HG03378 (cell line): ENCODE measurements around the gene AGT.

ENCODE experiments used
- ATAC-seq: cut with Tn5 transposase; IDR thresholded peaks from one replicate; pipeline ENCODE4 v1.9.1; 2021; ENCODE audit warnings: mild to moderate bottlenecking, moderate library complexity; ENCODE audit not compliant: unreplicated experiment

AGT gene

DNA sequence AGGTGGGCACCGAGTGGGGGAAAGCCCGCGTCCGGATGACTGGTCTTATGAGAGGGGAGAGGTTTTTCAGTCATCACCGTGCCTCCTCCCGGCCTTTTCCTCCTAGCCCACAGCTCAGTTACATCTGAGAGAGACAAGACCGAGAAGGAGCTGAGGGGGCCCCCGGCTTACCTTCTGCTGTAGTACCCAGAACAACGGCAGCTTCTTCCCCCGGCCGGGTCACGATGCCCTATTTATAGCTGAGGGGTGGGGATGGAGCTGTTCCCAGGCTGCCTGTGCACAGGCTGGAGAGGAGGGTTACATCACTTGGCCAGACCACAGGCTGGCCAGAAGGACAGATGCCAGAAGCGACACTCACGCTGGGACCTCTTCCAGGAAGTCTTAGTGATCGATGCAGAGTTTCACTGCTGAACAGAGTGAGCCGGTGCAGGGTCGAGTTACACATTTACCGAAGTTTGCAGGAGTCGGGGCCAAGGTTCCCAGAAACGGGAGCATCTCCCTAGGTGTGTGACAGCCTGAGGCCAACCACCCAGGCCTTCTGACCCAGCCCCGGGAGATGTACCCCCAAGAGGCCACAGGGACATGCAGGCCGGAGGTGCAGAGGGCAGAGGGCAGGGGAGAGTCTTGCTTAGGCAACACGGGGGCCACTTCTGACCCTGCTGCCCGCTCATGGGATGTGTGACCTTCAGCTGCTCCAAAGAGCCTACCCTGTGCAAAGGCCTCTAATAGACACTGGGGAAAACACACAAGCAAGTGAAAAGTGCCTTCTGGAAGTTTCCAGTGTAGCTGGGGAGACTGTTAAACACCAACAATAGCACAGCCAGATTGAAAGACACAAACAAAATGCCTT, at the start of gene AGT:
Gene AGT (minus strand): TSS at position 208 of the 850 bp plus-strand sequence. CDS start 3,299 bp downstream, outside the sequence.
- ATAC-seq, result no peak

DNA sequence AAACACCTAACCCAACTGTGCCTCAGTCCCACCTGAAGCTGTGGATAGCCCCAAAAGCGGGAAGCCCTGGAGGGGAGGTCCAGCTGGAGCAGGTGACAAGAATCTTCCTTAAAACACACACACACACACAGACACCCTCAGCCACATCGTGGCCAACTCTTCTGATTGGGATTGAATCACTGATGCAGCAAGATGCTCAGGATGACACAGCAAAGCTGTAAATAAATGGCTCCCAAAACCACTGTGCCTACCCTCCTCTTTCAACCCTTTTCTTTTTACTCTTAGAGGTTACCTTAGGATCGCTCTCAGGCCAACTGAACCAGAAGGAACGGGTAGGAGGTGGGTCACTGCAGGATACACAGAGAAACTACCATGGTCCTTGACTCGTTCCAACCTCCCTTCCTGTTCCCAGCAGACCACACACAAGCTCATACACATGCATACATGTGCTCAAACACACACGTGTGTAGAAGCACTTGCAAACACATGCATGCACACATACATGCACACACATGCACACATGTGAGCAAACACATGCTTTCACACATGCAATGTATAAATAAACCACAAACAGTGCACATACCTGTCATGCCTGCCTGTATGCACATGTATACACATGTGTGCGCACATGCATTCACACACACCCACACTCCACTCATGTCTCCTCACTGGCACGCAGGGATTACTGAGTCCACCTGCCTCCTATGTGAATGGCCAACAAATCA, 47.7 kb upstream of the AGT start:
- ATAC-seq, result no peak

- ATAC-seq, result no peak
These were observed 46.5 kb upstream of the AGT start for GRCh38 chr1:230760360-230760827.

GRCh38 chr1:230759369-230760065, 45.6 kb upstream of the AGT start:
- no peak for ATAC-seq

GRCh38 chr1:230758709-230759368, 44.9 kb upstream of the AGT start:
- ATAC-seq, result no peak

DNA sequence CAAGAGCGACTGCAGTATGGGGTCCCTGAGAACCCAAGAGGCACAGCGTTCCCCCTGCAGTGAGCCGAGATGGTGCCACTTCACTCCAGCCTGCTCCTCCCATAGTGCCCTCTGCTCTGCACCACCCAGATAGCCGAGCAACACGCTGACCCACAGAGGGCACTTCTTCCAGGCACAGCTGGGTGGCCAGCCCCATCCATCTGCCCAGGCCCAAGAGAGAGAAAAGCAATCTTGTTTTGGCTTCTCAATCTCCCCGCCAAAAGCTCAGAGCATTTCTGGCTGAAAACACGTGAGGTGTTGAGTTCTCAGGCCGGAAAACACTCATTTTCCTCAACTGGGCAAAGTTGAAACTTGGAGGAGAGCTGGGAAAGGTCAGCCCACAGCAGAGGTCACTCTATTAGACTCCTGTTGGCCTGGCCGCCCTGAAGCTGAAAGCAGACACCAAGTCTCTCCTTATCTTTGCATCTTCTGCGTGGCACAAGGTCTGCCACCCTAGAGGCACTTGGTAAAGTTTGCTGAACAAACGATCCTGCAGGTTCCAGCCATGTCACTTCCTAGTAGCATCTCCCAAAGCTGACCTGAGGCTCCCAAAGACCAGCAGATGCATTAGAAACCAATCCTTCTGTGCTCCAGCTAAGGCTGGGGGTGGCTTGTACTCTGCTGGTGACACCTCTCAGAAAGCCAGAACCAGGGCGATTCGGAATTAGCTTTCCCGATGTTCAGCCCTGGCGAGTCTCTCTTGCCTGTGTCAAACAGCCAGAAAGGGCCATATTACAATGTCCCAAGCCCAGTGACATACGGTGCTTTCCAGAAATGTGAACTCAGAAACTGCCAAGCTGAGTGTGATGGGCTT, 44.2 kb upstream of the AGT start:
- no peak for ATAC-seq

- no peak for ATAC-seq
These were observed 40.9 kb upstream of the AGT start for GRCh38 chr1:230754796-230755195.

GRCh38 chr1:230753586-230754251, 39.8 kb upstream of the AGT start:
- ATAC-seq, result no peak

DNA sequence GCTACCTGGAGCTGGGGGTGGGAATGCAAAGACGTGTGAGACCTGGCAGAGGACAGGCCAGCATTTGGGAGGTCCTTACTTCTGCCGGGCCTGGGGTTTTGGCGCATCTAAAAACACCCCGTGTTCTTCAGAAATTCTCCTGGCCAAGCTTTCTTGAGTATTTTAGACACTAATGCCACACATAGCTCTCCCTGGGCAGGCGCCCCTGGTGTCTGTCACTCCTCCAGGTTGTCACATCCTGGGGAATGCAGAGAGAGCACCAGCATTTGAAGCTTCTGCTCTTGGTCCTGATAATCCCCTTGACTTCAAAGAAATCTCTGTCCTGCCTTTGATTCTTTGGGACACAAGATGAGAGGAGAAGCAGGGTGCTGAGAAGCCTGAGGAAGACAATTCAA, 39.3 kb upstream of the AGT start:
- no peak for ATAC-seq

GRCh38 chr1:230752407-230752806, 38.5 kb upstream of the AGT start:
- no peak for ATAC-seq

DNA sequence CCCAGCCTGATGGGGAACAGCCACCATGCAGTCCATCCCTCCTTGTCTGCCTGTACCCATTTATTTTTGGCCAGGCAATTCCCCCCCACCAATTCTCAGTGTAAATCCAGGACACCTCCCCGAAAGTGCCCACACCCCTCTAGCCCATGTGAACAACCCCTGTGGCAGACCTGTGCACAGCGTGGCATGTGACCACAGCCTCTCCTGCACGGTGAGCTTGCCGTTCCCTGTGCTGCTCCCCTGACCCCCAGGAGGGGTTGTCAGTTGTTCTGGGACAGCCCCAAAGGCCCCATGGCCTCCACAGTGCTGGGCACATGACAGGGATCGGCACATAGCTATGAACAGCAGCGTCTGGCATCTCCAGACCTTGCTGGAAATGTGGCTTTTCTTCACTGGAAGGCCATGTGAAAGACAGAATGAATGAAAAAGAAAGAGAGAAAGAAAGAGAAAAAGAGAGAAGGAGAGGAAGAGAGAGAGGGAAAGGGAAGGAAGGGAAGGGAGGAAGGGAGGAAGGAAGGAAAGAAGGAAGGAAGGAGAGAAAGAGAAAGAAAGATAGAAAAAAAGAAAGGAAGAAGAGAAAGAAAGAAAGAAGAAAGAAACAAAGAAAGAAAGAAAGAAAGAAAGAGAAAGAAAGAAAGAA, 37.2 kb upstream of the AGT start:
- ATAC-seq, result no peak

GRCh38 chr1:230750576-230750975, 36.7 kb upstream of the AGT start:
- ATAC-seq, result no peak

- ATAC-seq, result no peak
These were observed 35.7 kb upstream of the AGT start for GRCh38 chr1:230749635-230750034.

GRCh38 chr1:230749150-230749549, 35.2 kb upstream of the AGT start:
- ATAC-seq, result no peak

GRCh38 chr1:230747890-230748800, 34.2 kb upstream of the AGT start:
- ATAC-seq, result no peak

- ATAC-seq, result no peak
These were observed 33.3 kb upstream of the AGT start, which contains the start of gene CAPN9 for GRCh38 chr1:230747127-230747730. Gene CAPN9, plus strand, starts transcription at chr1:230747388. Its CDS starts 109 bp downstream, at chr1:230747497.

GRCh38 chr1:230746617-230747016, 32.7 kb upstream of the AGT start:
- no peak for ATAC-seq
